ENCODE measurements around the gene XRCC4.

- TF ChIP-seq ARNT (IDR thresholded peaks at IDR 0.05) (no peak), EZH2 (IDR thresholded peaks at IDR 0.05; ENCODE audit: borderline replicate concordance, low read depth, low read length) (no peak)
These were observed 171.8 kb downstream of the XRCC4 start for GRCh38 chr5:83249156-83249555.
